PC-9 (cell line): Measurements from ENCODE around the gene CHST14. TPM values are rescaled to one million over a fixed set of nuclear protein-coding genes. Genes with fewer than 3 reads are reported as not detected.

Experiments
- BruUV-seq: library from RNA; stranded (reverse); fragments of 400-500 nt; replicated peaks from 2 replicates; lab custom pipeline; 2021; lab: Mats Ljungman, UMichigan
- CTCF ChIA-PET: fragments of 300-600 bp; sonication (Branson Sonifier 250); formaldehyde crosslinking; loops from one replicate; lab custom pipeline; 2022; ENCODE audit warnings: antibody characterized with exemption; lab: Charles Lee
- POLR2A ChIA-PET: fragments of 300-600 bp; sonication (Branson Sonifier 250); formaldehyde crosslinking; loops from one replicate; lab custom pipeline; 2022; ENCODE audit warnings: antibody characterized with exemption; ENCODE audit not compliant: unreplicated experiment; lab: Charles Lee
- DNase-seq, 2 experiments: peaks; one replicate each; pipeline versions ENCODE4 v3.0.0 to v3.0.0-alpha.2; 2015 to 2022; ENCODE audit warnings: mixed read lengths in 1 of 2
- H2AFZ ChIP-seq: fragments of 200-600 bp; sonication (generic); 2 replicates; pipeline ENCODE4 v1.8.1; 2017; ENCODE audit warnings: antibody characterized with exemption
- H3F3A ChIP-seq: fragments of 200-600 bp; sonication (generic); 2 replicates; pipeline ENCODE4 v1.8.1; 2017; ENCODE audit warnings: antibody characterized with exemption, mild to moderate bottlenecking, low read depth; ENCODE audit not compliant: insufficient read depth
- H3K27ac ChIP-seq: fragments of 200-600 bp; sonication (generic); 2 replicates; pipeline ENCODE4 v1.6.1; 2016; ENCODE audit warnings: mixed run types
- H3K27me3 ChIP-seq: fragments of 200-600 bp; sonication (generic); 2 replicates; pipeline ENCODE4 v1.6.1; 2016; ENCODE audit warnings: low read depth, mixed run types; ENCODE audit not compliant: insufficient read depth
- H3K36me3 ChIP-seq: fragments of 200-600 bp; sonication (generic); 2 replicates; pipeline ENCODE4 v1.6.1; 2016; ENCODE audit warnings: low read depth, mixed run types
- H3K4me1 ChIP-seq: fragments of 200-600 bp; sonication (generic); replicated peaks from 2 replicates; pipeline ENCODE4 v1.6.1; 2016; ENCODE audit warnings: mixed run types; ENCODE audit not compliant: insufficient read depth
- H3K4me2 ChIP-seq: fragments of 200-600 bp; sonication (generic); 2 replicates; pipeline ENCODE4 v1.6.1; 2017; ENCODE audit warnings: mixed run types
- H3K4me3 ChIP-seq: fragments of 200-600 bp; sonication (generic); 2 replicates; pipeline ENCODE4 v1.6.1; 2016; ENCODE audit warnings: mixed run types
- H3K79me2 ChIP-seq: fragments of 200-600 bp; sonication (generic); 2 replicates; pipeline ENCODE4 v1.6.1; 2017; ENCODE audit warnings: low read depth, mixed run types
- H3K9me2 ChIP-seq: fragments of 200-600 bp; sonication (generic); 2 replicates; pipeline ENCODE4 v1.8.1; 2017; ENCODE audit warnings: mild to moderate bottlenecking; ENCODE audit not compliant: insufficient read depth
- H3K9me3 ChIP-seq: fragments of 200-600 bp; sonication (generic); 2 replicates; pipeline ENCODE4 v1.8.1; 2016; ENCODE audit warnings: low read depth; ENCODE audit not compliant: insufficient read depth
- H4K20me1 ChIP-seq: fragments of 200-600 bp; sonication (generic); 2 replicates; pipeline ENCODE4 v1.8.1; 2017; ENCODE audit not compliant: insufficient read depth
- EZH2 ChIP-seq: fragments of 200-600 bp; sonication (generic); IDR thresholded peaks from 2 replicates; pipeline ENCODE4 v1.8.0; 2017; ENCODE audit warnings: antibody characterized with exemption, low read depth
- intact Hi-C: fragments of 100-400 bp; cut with micrococcal nuclease; formaldehyde crosslinking; loops from one replicate; pipeline ENCODE4 v1.10.0; 2022; ENCODE audit not compliant: unreplicated experiment
- total RNA-seq: library from RNA; stranded (reverse); gene quantifications from 2 replicates; pipeline ENCODE4 v1.2.3, GENCODE V29; 2021
- TF ChIP-seq, protein P1 (sequence below): fragments of 200-600 bp; sonication (generic); conservative IDR thresholded peaks from 2 replicates; pipeline ENCODE4 v1.6.1; 2017; ENCODE audit warnings: mixed run types, antibody characterized with exemption, mild to moderate bottlenecking, moderate library complexity

Gene CHST14
- total RNA-seq, 1 experiment from 2014 or later, result 34.3 TPM

DNA sequence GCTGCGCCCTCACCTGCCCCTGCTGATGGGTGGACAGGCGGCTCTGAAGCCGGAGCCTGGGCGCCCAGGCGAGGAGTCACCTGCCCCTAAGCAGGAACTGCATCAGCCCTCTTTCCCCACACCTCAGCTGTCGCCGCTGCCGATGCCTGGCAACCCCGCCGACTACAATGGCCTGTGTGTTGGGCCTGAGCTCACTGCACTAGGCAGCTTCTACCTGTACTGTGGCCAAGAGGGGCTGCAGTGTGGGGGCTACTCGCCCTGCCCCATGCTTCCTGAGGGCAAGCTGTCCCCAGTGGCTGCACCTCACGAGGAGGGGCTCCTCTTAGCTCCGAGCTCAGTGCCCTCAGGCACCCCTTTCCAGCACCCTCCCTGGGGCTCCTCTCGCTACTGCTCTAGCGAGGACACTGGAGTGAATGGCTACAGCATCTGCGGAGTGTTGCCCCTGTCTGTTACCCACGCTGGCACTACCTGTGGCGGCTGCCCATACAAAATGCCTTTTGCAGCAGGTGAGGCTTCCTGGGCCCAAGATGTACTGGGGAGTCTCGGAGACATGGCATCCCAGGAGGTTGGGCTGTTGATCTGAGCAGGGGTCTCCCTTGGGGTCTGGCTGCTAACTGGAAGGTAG lies 11.3 kb upstream of the CHST14 start:
- no peak for DNase-seq
- Histone ChIP-seq H3K79me2 (peaks cover 24% of the 10 kb centered on the region), H3K4me2 (no peak overlapping the region), H3K4me3 (no peak overlapping the region), H3K9me3 (no peaks in the 10 kb centered on the region), H3K27ac (no peak overlapping the region), H3F3A (peaks cover 6% of the 10 kb centered on the region; the same call in 1 of the 2 replicates), H3K36me3 (no peaks in the 10 kb centered on the region), H3K9me2 (no peaks in the 10 kb centered on the region), H3K4me1 (peaks cover 21% of the 10 kb centered on the region), H3K27me3 (no peaks in the 10 kb centered on the region), H2AFZ (no peak overlapping the region), H4K20me1 (peaks cover 13% of the 10 kb centered on the region)
- intact Hi-C loops, result no loop called here
- CTCF ChIA-PET, result no interaction called here
- POLR2A ChIA-PET, result no interaction called here
- no TSS peak for BruUV-seq
- TF ChIP-seq, protein P1, sequence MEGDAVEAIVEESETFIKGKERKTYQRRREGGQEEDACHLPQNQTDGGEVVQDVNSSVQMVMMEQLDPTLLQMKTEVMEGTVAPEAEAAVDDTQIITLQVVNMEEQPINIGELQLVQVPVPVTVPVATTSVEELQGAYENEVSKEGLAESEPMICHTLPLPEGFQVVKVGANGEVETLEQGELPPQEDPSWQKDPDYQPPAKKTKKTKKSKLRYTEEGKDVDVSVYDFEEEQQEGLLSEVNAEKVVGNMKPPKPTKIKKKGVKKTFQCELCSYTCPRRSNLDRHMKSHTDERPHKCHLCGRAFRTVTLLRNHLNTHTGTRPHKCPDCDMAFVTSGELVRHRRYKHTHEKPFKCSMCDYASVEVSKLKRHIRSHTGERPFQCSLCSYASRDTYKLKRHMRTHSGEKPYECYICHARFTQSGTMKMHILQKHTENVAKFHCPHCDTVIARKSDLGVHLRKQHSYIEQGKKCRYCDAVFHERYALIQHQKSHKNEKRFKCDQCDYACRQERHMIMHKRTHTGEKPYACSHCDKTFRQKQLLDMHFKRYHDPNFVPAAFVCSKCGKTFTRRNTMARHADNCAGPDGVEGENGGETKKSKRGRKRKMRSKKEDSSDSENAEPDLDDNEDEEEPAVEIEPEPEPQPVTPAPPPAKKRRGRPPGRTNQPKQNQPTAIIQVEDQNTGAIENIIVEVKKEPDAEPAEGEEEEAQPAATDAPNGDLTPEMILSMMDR, result no peak
- no peak for TF ChIP-seq EZH2

DNA sequence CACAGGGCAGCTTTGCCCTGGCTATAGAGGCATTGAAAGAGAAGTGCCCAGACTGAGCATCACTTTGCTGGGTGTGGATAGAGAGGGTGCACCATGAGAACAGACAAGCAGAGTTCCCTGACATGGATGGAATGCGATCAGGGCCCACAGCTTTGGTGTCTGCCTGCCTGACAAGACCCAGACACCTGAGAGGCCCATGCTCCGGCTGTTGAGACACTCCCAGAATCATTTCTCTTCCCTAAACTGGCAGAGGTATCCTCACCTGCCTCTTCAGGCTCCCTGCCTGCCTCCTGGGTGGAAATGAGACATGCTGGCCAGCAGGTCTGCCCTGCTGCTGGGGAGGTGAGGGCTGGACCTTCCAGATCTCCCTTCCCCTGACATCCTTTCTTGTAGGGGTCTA lies 10.4 kb upstream of the CHST14 start:
- H2AFZ ChIP-seq, result no peak overlapping the region
- CTCF ChIA-PET, result no interaction called here
- intact Hi-C loops, result no loop called here
- no peak overlapping the region for H3K4me3 ChIP-seq
- POLR2A ChIA-PET, result no interaction called here
- peaks cover 12% of the 10 kb centered on the region for H3K4me1 ChIP-seq
- no peaks in the 10 kb centered on the region for H3K9me3 ChIP-seq
- H3K27me3 ChIP-seq, result no peaks in the 10 kb centered on the region
- no TSS peak for BruUV-seq
- H4K20me1 ChIP-seq, result peaks cover 6% of the 10 kb centered on the region; the same call in 1 of the 2 replicates
- no peaks in the 10 kb centered on the region for H3K9me2 ChIP-seq
- no peak overlapping the region for H3K4me2 ChIP-seq
- TF ChIP-seq, protein P1, result no peak
- TF ChIP-seq EZH2, result no peak
- H3K36me3 ChIP-seq, result no peaks in the 10 kb centered on the region
- no peak overlapping the region for H3K27ac ChIP-seq
- peaks cover 15% of the 10 kb centered on the region for H3K79me2 ChIP-seq
- no peak for DNase-seq
- H3F3A ChIP-seq, result no peaks in the 10 kb centered on the region; the same call in 1 of the 2 replicates

DNA sequence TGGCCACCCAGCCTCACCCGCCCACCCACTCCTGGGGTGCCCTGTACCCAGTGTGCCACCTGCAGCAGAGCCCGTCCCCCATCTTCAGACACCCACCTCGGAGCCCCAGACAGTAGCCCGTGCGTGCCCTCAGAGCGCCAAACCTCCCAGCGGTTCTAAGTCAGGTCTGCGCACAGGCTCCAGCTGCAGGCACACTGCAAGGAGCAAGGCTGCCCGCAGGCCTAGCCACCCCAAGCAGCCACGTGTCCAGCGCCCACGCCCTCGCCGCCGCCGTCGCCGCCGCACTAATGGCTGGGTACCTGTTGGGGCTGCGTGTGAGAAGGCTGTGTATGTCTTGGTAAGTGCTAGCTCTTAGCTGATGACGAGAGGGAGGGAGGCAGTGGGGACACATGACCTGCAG lies 8.8 kb upstream of the CHST14 start:
- H4K20me1 ChIP-seq, result 0 out of 2 replicates have a peak, but pooled peaks cover 2% of the 10 kb centered on the region

More for the DNA sequence above, 8.8 kb upstream of the CHST14 start:
- no peak for TF ChIP-seq EZH2
- TF ChIP-seq, protein P1, result no peak
- no peaks in the 10 kb centered on the region for H3F3A ChIP-seq
- no peak overlapping the region for H3K4me2 ChIP-seq
- H3K9me3 ChIP-seq, result no peaks in the 10 kb centered on the region
- intact Hi-C loops, result no loop called here
- no peaks in the 10 kb centered on the region for H3K27me3 ChIP-seq
- no peaks in the 10 kb centered on the region for H3K9me2 ChIP-seq
- no peaks in the 10 kb centered on the region for H3K4me1 ChIP-seq
- no peaks in the 10 kb centered on the region for H3K36me3 ChIP-seq
- ChIA-PET CTCF (no interaction called here), POLR2A (interaction anchor here (0.6 kb wide), 1 partner anchor 21 kb away, joined by 3 read pairs; no protein-coding TSS in a partner anchor)
- no peak overlapping the region for H3K27ac ChIP-seq
- no TSS peak for BruUV-seq
- peaks cover 7% of the 10 kb centered on the region; the same call in 1 of the 2 replicates for H3K79me2 ChIP-seq
- no peak overlapping the region for H3K4me3 ChIP-seq
- H2AFZ ChIP-seq, result no peak overlapping the region
- DNase-seq, result no peak
